ENCODE results near the gene CCDC158. TPM values are rescaled to one million over a fixed set of nuclear protein-coding genes. Genes with fewer than 3 reads are reported as not detected.

Gene CCDC158
- total and polyA plus RNA-seq, 2 of the 8 experiments (the other 6 are each of a cell fraction or from before 2014, with no cell fraction given): not detected

GRCh38 chr4:76305971-76306881 is 114.7 kb downstream of the CCDC158 start, which contains the start of gene STBD1:
Gene STBD1, plus strand, starts transcription at chr4:76306733. Its CDS starts 37 bp downstream, at chr4:76306770.
- H3K27ac ChIP-seq (ENCODE audit: low read depth, low read length): no peak within 1 kb of the TSS
- peak within 1 kb of the TSS; percentile 20 for H4K5ac ChIP-seq (ENCODE audit: insufficient read length, low read depth, low read length)
- POLR2A ChIA-PET (ENCODE audit: partially characterized antibody): interaction anchor here (0.6 to 2.1 kb wide), 11 partner anchors 9 to 193 kb away, joined by 3 to 6 read pairs (median 3); no protein-coding TSS in a partner anchor
- H3K14ac ChIP-seq (ENCODE audit: insufficient read length): no peak within 1 kb of the TSS
- peaks cover 0 to 1% of the 10 kb centered on the region in 2 experiments for H4K20me1 ChIP-seq (replicated peaks in 1 of 2; ENCODE audit: control insufficient read depth in 1 of 2, insufficient read depth in 2 of 2, low read length in 2 of 2)
- H3K79me2 ChIP-seq (ENCODE audit: control insufficient read depth in 1 of 2, insufficient read depth in 2 of 2, low read length in 2 of 2): no peaks in the 10 kb centered on the region
- H2BK5ac ChIP-seq (ENCODE audit: low read depth, low read length): peak within 1 kb of the TSS; percentile 47; the same call in 1 of the 2 replicates
- no peak within 1 kb of the TSS for H2BK120ac ChIP-seq (replicated peaks; ENCODE audit: low read depth, low read length)
- FAIRE-seq (no peak), DNase-seq (ENCODE audit: low read depth in 1 of 2, low spot score in 2 of 2) (peak; percentile 47 to 90)
- H3K23me2 ChIP-seq (ENCODE audit: low read depth, low read length): peaks cover 8% of the 10 kb centered on the region; the same call in 1 of the 2 replicates
- peaks cover 0 to 4% (median 0%) of the 10 kb centered on the region in 4 experiments; a peak in 2 of 8 replicates for H3K36me3 ChIP-seq (ENCODE audit: control insufficient read depth in 2 of 4, insufficient read depth in 4 of 4, low read length in 3 of 4)
- H3K18ac ChIP-seq (ENCODE audit: extremely low read depth, low read length): peak within 1 kb of the TSS; percentile 86
- H3K79me1 ChIP-seq (ENCODE audit: low read depth, low read length): no peaks in the 10 kb centered on the region
- peak within 1 kb of the TSS in 2 of 4 experiments; percentile 52 to 58; a peak in 5 of 7 replicates for H3K9ac ChIP-seq (replicated peaks in 1 of 4; ENCODE audit: extremely low read depth in 1 of 4, low read depth in 3 of 4, low read length in 3 of 4)
- no peak within 1 kb of the TSS for H2BK20ac ChIP-seq (ENCODE audit: low read length)
- CTCF ChIA-PET (ENCODE audit: partially characterized antibody): interaction anchor here (0.6 to 4.4 kb wide), 26 partner anchors 8 to 653 kb away, joined by 3 to 35 read pairs (median 4); no protein-coding TSS in a partner anchor
- peak within 1 kb of the TSS; percentile 93 for H2AFZ ChIP-seq (ENCODE audit: low read length)
- peak within 1 kb of the TSS; percentile 62 for H3K4ac ChIP-seq (replicated peaks; ENCODE audit: insufficient read length, low read depth, low read length)
- 6% methylated on average over 46 of the region's 85 CpGs; no CpG with 5 or more reads in 1 of the 2 experiments for WGBS, 2 experiments (ENCODE audit: extremely low coverage in 1 of 2, insufficient coverage in 1 of 2, insufficient read length in 1 of 2, insufficient replicate concordance in 2 of 2, low coverage in 1 of 2, low lambda C conversion rate in 2 of 2, missing lambda C conversion rate in 1 of 2)
- peak within 1 kb of the TSS; percentile 74 to 84 for H3K4me2 ChIP-seq (ENCODE audit: insufficient read depth in 1 of 2, low read depth in 2 of 2, low read length in 2 of 2)
- no peaks in the 10 kb centered on the region; a peak in 1 of 7 replicates for H3K4me1 ChIP-seq (replicated peaks in 1 of 4; ENCODE audit: control insufficient read depth in 3 of 4, insufficient read depth in 4 of 4, low read length in 3 of 4)
- no peak within 1 kb of the TSS; the same call in 1 of the 2 replicates for H2AK5ac ChIP-seq (ENCODE audit: low read depth, low read length)
- no peak within 1 kb of the TSS for H3K23ac ChIP-seq (ENCODE audit: insufficient read length)
- H2BK15ac ChIP-seq (ENCODE audit: low read length): peak within 1 kb of the TSS; percentile 73; the same call in 1 of the 2 replicates
- no peak within 1 kb of the TSS for H4K91ac ChIP-seq (replicated peaks; ENCODE audit: insufficient read length, low read length)
- H2BK12ac ChIP-seq (ENCODE audit: low read depth, low read length): no peak within 1 kb of the TSS
- H3K4me3 ChIP-seq (ENCODE audit: extremely low read depth in 1 of 4, insufficient read depth in 2 of 4, low read depth in 3 of 4, low read length in 4 of 4): peak within 1 kb of the TSS; percentile 60 to 81 (median 72)
- peak within 1 kb of the TSS; percentile 92 for H4K8ac ChIP-seq (ENCODE audit: extremely low read depth, insufficient read depth, low read length)
- no peaks in the 10 kb centered on the region for H3K9me3 ChIP-seq (ENCODE audit: insufficient read depth in 2 of 2, low read depth in 1 of 2, low read length in 1 of 2)
- H3K27me3 ChIP-seq (replicated peaks in 1 of 4; ENCODE audit: control insufficient read depth in 3 of 4, extremely low read depth in 1 of 4, insufficient read depth in 3 of 4, low read length in 3 of 4): peaks cover 2 to 17% (median 11%) of the 10 kb centered on the region in 4 experiments
- H3K56ac ChIP-seq (replicated peaks; ENCODE audit: insufficient read length, low read depth, low read length): peak within 1 kb of the TSS; percentile 37
- TF ChIP-seq CREB1 (IDR thresholded peaks at IDR 0.05) (peak; percentile 37), TAF7 (optimal IDR thresholded peaks at IDR 0.05; ENCODE audit: borderline replicate concordance, low read depth, low read length) (peak; percentile 12), EZH2 (IDR thresholded peaks at IDR 0.05; ENCODE audit: low read depth, low read length, severe bottlenecking) (peak; percentile 55), SIRT6 (IDR thresholded peaks at IDR 0.05; ENCODE audit: low read length) (no peak), TBP (IDR thresholded peaks at IDR 0.05; ENCODE audit: low read depth, low read length) (peak; percentile 11; the same call in 1 of the 2 replicates), PHF8 (conservative IDR thresholded peaks at IDR 0.05; ENCODE audit: low read depth, low read length) (peak; percentile 51), YY1 (IDR thresholded peaks at IDR 0.05; ENCODE audit: low read depth, low read length) (peak; percentile 19; the same call in 1 of the 2 replicates), NRF1 (IDR thresholded peaks at IDR 0.05; ENCODE audit: low read depth, low read length) (no peak), MAX (IDR thresholded peaks at IDR 0.05) (peak; percentile 57), ASH2L (IDR thresholded peaks at IDR 0.05; ENCODE audit: low read length) (peak; percentile 92), KDM4A (IDR thresholded peaks at IDR 0.05; ENCODE audit: low read depth, low read length, severe bottlenecking) (peak; percentile 87)

All from H1 (cell line).